LNCAP (cell line): ENCODE data around the gene MTFP1.

Experiments used
- CTCF ChIP-seq: fragments of 450-650 bp; IDR thresholded peaks from 2 replicates; pipeline ENCODE4 v1.5.1; 2017; ENCODE audit warnings: mild to moderate bottlenecking

MTFP1 gene

GRCh38 chr22:30406400-30406799 is 19.2 kb upstream of the MTFP1 start:
- TF ChIP-seq CTCF = no peak

GRCh38 chr22:30408388-30409102 is 17.0 kb upstream of the MTFP1 start:
- no peak for TF ChIP-seq CTCF

- no peak for TF ChIP-seq CTCF
Measured at GRCh38 chr22:30411780-30412179, 13.8 kb upstream of the MTFP1 start.

GRCh38 chr22:30413001-30413400 is 12.6 kb upstream of the MTFP1 start:
- no peak for TF ChIP-seq CTCF

- no peak for TF ChIP-seq CTCF
Measured at GRCh38 chr22:30413745-30414524, 11.6 kb upstream of the MTFP1 start.

GRCh38 chr22:30414525-30415047 is 11.0 kb upstream of the MTFP1 start:
- no peak for TF ChIP-seq CTCF

- TF ChIP-seq CTCF = no peak
Measured at GRCh38 chr22:30416403-30416802, 9.2 kb upstream of the MTFP1 start.
